Nephron progenitor cell (in vitro differentiated cells): ENCODE results near the gene TAF1.

ENCODE experiments used
- DNase-seq: peaks from one replicate; pipeline ENCODE4 v3.0.0; 2021
- H3K27ac Mint-ChIP-seq: 2 replicates; pipeline ENCODE4 v1.8.0; 2021; ENCODE audit warnings: mild to moderate bottlenecking, moderate library complexity, mixed read lengths
- H3K27me3 Mint-ChIP-seq: 2 replicates; pipeline ENCODE4 v1.8.0; 2021; ENCODE audit warnings: mild to moderate bottlenecking, low read depth, mixed read lengths; ENCODE audit not compliant: poor library complexity
- H3K36me3 Mint-ChIP-seq: 2 replicates; pipeline ENCODE4 v1.8.0; 2021; ENCODE audit warnings: low read depth, mixed read lengths
- H3K4me1 Mint-ChIP-seq: 2 replicates; pipeline ENCODE4 v1.8.0; 2021; ENCODE audit warnings: mixed read lengths
- H3K4me3 Mint-ChIP-seq: 2 replicates; pipeline ENCODE4 v1.8.0; 2021; ENCODE audit warnings: mild to moderate bottlenecking, moderate library complexity, mixed read lengths
- H3K9me3 Mint-ChIP-seq: 2 replicates; pipeline ENCODE4 v1.8.0; 2021; ENCODE audit warnings: mild to moderate bottlenecking, moderate library complexity, mixed read lengths
- TF ChIP-seq, protein P1 (sequence below): fragments of 200-600 bp; sonication (generic); IDR thresholded peaks from 2 replicates; pipeline ENCODE4 v1.5.0; 2021; ENCODE audit warnings: antibody characterized with exemption

Gene TAF1

DNA sequence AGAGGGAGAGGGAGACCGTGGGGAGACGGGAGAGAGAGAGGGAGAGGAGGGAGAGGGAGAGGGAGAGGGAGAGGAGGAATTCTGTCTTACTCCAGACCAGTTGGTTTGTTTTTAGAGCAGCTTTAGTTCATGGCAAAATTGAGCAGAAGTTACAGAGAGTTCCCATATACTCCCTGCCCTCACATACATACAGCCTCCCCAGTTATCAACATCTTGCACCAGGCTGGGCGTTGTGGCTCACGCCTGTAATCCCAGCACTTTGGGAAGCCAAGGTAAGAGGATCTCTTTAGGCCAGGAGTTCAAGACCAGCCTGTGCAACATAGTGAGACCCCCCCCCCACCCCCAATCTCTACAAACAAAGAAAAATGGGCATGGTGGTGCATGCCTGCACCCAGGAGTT is 86.9 kb downstream of the TAF1 start:
- TF ChIP-seq, protein P1, sequence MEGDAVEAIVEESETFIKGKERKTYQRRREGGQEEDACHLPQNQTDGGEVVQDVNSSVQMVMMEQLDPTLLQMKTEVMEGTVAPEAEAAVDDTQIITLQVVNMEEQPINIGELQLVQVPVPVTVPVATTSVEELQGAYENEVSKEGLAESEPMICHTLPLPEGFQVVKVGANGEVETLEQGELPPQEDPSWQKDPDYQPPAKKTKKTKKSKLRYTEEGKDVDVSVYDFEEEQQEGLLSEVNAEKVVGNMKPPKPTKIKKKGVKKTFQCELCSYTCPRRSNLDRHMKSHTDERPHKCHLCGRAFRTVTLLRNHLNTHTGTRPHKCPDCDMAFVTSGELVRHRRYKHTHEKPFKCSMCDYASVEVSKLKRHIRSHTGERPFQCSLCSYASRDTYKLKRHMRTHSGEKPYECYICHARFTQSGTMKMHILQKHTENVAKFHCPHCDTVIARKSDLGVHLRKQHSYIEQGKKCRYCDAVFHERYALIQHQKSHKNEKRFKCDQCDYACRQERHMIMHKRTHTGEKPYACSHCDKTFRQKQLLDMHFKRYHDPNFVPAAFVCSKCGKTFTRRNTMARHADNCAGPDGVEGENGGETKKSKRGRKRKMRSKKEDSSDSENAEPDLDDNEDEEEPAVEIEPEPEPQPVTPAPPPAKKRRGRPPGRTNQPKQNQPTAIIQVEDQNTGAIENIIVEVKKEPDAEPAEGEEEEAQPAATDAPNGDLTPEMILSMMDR = no peak
- Mint-ChIP-seq H3K4me1 (no peaks in the 10 kb centered on the region), H3K27ac (no peak overlapping the region), H3K27me3 (no peaks in the 10 kb centered on the region), H3K4me3 (no peak overlapping the region), H3K9me3 (peaks cover 48% of the 10 kb centered on the region), H3K36me3 (peaks cover 55% of the 10 kb centered on the region)
- no peak for DNase-seq

DNA sequence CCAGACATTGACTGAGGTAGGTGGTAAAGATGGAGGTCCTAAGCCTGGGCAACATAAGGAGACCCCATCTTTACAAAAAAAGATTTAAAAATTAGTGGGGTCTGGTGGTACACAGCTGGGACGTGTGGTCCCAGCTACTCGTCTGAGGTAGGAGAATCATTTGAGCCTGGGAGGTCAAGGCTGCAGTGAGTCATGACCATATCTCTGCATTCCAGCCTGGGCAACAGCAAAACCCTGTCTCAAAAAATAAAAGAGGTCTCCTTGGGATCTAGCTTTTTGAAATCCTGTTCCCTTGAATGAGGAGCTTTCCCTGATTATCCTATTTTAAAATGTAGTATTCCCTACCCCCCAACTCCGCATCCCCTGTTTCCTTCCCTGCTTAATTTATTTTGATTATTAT is 88.1 kb downstream of the TAF1 start:
- peaks cover 63% of the 10 kb centered on the region for H3K36me3 Mint-ChIP-seq
- no peak for DNase-seq

DNA sequence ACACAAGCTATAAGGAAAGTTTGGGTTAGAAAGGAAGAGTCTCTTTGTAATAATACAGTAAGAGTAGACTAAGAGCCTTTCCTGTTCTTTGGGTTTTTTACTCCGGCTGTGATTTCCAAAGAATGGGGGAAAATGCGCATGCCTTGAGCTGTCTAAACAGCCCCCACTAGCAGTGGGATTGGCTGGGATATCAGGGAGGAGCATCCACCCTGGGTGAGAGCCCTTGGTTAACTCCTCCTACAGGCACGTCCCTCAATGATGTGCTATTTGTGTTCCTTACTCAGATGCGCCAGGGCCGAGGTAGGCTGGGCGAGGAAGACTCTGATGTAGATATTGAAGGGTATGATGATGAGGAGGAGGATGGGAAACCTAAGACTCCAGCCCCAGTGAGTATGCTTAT is 92.7 kb downstream of the TAF1 start:
- no peak for DNase-seq
- H3K4me3 Mint-ChIP-seq = no peak overlapping the region
- H3K27me3 Mint-ChIP-seq = no peaks in the 10 kb centered on the region
- peaks cover 76% of the 10 kb centered on the region for H3K36me3 Mint-ChIP-seq
- H3K4me1 Mint-ChIP-seq = no peaks in the 10 kb centered on the region
- H3K27ac Mint-ChIP-seq = no peak overlapping the region
- H3K9me3 Mint-ChIP-seq = peaks cover 50% of the 10 kb centered on the region
- TF ChIP-seq, protein P1 = no peak

More for the DNA sequence above, 88.1 kb downstream of the TAF1 start:
- Mint-ChIP-seq H3K4me1 (no peaks in the 10 kb centered on the region), H3K9me3 (peaks cover 56% of the 10 kb centered on the region), H3K27me3 (no peaks in the 10 kb centered on the region), H3K4me3 (no peak overlapping the region), H3K27ac (no peak overlapping the region)
- TF ChIP-seq, protein P1 = no peak

DNA sequence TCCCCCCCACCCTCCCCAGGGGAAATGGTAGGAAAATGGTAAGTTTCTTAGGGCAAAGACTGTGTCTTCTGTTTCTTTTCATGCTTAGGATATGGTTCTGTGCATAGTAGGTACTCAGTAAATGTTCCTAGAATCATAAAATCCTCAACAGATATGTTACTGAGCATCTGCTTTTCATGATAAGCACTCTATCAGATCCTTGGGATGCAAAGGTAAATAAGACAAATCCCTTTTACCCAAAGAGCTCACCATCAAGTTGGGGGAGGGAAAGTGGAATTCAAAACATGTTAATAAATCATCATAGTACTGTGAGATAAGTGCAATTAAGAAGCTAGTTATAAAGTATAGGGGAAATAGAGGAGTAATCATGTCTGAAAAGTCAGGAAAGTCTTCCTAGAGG is 98.8 kb downstream of the TAF1 start:
- DNase-seq = no peak
- no peak overlapping the region for H3K27ac Mint-ChIP-seq
- peaks cover 48% of the 10 kb centered on the region for H3K9me3 Mint-ChIP-seq
- TF ChIP-seq, protein P1 = no peak
- H3K4me1 Mint-ChIP-seq = no peaks in the 10 kb centered on the region
- H3K27me3 Mint-ChIP-seq = no peaks in the 10 kb centered on the region
- H3K36me3 Mint-ChIP-seq = peaks cover 65% of the 10 kb centered on the region
- H3K4me3 Mint-ChIP-seq = no peak overlapping the region

DNA sequence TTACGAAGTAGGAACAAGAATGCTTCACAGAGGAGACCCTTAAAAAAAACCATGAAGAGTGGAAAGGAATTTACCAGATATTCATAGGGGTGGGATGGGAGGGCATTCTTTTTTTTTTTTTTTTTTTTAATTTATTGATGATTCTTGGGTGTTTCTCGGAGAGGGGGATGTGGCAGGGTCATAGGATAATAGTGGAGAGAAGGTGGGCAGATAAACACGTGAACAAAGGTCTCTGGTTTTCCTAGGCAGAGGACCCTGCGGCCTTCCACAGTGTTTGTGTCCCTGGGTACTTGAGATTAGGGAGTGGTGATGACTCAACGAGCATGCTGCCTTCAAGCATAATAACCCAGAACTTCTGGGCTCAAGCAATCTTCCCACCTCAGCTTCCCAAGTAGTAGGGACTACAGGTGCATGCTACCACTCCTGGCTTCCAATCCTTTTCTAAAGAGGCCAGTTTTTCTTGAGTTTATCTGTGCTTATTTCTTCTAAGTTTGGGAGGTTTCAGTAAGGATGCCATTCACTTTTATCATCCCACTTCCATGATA is 100.9 kb downstream of the TAF1 start:
- Mint-ChIP-seq H3K4me1 (no peaks in the 10 kb centered on the region), H3K36me3 (peaks cover 48% of the 10 kb centered on the region), H3K4me3 (no peak overlapping the region), H3K27ac (no peak overlapping the region), H3K9me3 (peaks cover 43% of the 10 kb centered on the region), H3K27me3 (no peaks in the 10 kb centered on the region)
- TF ChIP-seq, protein P1 = no peak
- no peak for DNase-seq

DNA sequence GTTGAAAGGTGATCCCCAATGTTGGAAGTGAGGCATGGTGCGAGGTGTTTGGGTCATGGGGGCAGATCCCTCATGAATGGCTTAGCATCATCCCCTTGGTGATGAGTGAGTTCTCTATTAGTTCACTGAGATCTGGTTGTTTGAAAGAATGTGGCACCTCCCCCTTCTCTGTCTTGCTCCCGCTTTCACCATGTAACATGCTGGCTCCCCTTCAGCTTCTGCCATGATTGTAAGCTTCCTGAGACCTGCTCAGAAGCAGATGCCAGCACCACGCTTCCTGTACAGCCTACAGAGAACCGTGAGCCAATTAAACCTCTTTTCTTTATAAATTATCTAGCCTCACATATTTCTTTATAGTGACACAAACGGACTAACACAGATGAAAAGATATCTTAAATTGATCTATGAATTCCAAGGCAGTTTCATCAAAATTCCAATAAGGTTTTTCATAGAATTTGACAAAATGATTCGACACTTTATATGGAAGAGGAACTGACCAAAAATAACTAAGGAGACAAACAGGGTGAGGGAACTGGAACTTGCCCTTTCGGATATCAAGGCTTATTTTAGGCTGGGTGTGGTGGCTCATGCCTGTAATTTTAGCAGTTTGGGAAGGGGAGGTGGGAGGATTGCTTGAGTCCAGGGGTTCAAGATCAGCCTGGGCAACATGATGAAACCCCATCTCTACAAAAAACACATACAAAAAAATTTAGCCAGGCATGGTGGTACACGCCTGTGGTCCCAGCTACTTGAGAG is 109.8 kb downstream of the TAF1 start:
- TF ChIP-seq, protein P1 = no peak
- Mint-ChIP-seq H3K27me3 (no peaks in the 10 kb centered on the region), H3K4me1 (no peaks in the 10 kb centered on the region), H3K9me3 (peaks cover 57% of the 10 kb centered on the region), H3K27ac (no peak overlapping the region), H3K36me3 (no peaks in the 10 kb centered on the region), H3K4me3 (no peak overlapping the region)
- no peak for DNase-seq
